Non-pigmented ciliary epithelial cell (primary cell): ENCODE data around the gene CFAP70.
"Not testable (repeated sequence)": the region's sequence is repeated elsewhere in the genome, so short reads cannot be mapped to it uniquely, and the experiment has no call there.

Experiments
- DNase-seq: peaks from one replicate; pipeline ENCODE4 v3.0.0-alpha.2; 2010; ENCODE audit warnings: low read depth

Gene CFAP70

DNA sequence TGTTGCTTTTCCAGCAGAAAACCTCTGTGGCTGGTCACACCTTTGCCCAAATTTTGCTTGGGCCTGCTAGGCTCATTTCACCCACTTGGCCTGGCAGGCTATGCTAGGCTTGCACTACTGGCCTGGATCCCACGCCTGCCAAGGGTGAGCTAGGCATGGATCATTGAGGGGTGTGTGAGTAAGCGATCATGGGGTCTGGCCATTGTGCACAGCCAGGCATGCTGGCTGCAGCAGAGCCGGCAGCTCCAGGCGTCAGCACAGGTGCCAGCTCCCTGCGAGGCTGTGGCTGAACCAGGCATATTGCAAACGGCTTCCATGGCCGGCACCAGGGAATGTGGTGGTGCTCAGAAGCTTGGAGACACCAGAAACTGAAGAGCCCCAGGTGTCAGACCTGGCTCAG, 19.2 kb downstream of the CFAP70 start:
- no peak for DNase-seq

DNA sequence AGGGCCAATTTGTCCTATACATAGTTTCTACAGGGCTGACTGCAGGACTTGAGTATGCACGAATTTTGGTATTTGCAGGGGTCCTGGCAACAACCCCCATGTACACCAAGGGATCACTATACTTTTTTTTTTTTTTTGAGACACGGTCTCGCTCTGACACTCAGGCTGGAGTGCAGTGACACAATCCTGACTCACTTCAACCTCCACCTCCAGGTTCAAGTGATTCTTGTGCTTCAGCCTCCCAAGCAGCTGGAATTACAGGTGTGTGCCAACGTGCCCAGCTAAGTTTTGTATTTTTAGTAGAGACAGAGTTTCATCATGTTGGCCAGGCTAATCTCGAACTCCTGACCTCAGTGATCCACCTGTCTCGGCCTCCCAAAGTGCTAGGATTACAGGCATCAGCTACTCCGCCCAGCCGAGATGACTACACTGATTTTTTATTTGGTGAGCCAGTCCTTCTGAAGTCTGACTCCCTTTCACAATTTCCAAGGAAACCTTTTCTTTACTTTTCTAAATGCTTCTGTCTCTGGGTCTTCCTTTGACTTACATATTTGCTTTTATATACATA, 19.8 kb downstream of the CFAP70 start:
- no peak for DNase-seq

DNA sequence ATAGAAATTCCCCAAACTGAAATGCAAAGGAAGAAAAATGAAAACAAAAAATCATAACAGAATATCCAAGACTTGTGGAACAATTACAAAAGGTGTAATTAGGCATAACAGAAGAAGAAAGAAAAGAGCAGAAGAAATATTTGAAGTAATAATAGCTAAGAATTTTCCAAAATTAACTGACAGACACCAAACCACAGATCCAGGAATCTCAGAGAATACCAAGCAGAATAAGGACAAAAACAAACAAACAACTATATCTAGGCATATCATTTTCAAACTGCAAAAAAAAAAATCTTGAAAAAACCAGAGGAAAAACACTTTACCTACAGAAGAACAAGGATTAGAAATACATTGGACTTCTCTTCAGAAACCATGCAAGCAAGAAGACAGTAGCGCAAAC, 25.5 kb downstream of the CFAP70 start:
- DNase-seq: no peak

DNA sequence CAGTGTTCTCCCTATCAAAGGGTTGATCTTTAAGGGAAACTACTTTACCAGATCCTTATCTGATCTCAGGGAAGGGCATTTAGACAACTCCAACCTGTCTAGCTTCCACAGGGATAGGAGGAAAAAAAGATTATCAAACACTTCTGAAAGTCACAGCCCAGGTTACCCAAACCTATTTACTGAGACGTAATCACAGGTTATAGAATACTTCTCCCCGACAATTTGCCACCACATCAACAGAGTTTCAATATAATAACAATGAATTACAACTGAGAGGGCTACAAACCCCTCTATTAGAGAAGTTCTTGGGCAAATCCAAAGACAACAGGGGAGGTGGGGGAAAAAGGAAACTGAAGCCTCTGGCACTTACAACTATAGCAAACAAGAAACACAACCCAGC, 26.3 kb downstream of the CFAP70 start:
- no peak for DNase-seq

DNA sequence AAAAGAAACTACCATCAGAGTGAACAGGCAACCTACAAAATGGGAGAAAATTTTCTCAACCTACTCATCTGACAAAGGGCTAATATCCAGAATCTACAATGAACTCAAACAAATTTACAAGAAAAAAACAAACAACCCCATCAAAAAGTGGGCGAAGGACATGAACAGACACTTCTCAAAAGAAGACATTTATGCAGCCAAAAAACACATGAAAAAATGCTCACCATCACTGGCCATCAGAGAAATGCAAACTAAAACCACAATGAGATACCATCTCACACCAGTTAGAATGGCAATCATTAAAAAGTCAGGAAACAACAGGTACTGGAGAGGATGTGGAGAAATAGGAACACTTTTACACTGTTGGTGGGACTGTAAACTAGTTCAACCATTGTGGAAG, 30.1 kb downstream of the CFAP70 start:
- not testable (repeated sequence) for DNase-seq

DNA sequence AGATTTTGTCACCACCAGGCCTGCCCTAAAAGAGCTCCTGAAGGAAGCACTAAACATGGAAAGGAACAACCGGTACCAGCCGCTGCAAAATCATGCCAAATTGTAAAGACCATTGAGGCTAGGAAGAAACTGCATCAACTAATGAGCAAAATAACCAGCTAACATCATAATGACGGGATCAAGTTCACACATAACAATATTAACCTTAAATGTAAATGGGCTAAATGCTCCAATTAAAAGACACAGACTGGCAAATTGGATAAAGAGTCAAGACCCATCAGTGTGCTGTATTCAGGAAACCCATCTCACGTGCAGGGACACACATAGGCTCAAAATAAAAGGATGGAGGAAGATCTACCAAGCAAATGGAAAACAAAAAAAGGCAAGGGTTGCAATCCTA, 33.4 kb downstream of the CFAP70 start:
- DNase-seq: not testable (repeated sequence)

DNA sequence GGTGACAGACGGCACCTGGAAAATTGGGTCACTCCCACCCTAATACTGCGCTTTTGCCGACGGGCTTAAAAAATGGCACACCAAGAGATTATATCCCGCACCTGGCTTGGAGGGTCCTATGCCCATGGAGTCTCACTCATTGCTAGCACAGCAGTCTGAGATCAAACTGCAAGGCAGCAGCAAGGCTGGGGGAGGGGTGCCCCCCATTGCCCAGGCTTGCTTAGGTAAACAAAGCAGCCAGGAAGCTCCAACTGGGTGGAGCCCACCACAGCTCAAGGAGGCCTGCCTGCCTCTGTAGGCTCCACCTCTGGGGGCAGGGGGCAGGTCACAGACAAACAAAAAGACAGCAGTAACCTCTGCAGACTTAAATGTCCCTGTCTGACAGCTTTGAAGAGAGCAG, 35.1 kb downstream of the CFAP70 start:
- not testable (repeated sequence) for DNase-seq

DNA sequence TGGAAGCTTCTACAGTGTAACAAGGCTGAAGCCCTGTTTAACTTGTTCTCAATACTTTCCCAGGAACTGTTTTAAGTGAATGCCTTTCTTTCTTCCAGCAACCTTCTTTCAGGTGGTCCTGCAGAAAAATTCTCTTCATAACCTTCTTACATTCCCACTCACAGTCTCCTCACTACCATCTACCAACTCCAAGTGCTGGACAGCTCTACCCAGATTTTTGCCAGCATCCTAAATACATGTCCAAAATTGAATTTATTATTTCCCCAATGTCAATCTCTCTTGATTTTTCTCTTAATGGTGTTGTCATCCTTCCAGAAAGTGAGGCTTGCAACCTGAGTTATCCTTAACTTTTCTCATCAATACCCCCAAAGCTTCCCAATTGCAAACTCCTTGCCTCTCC, 48.2 kb downstream of the CFAP70 start:
- DNase-seq: no peak

DNA sequence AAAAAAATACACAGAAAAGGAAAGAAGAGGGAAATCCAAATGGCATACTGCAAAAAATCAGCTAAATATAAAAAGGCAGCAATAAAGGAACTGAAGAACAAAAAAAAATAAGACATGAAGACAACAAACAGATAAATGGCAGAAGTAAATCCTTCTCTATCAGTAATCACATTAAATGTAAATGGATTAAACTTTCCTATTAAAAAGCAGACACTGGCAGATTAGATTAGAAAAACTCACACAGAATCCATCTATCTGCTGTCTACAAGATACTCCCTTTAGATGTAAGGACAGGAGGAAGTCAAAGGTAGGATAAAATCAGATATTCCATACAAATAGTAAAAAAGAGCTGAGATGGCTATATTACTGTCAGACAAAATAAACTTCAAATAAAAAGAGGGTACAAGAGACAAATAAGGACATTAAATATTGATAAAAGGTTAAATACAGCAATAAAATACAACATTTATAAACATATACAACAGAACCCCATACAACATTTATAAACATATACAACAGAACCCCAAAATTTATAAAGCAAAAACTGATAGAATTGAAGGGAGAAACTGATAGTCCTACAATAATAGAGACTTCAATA, 51.4 kb downstream of the CFAP70 start:
- DNase-seq: no peak

DNA sequence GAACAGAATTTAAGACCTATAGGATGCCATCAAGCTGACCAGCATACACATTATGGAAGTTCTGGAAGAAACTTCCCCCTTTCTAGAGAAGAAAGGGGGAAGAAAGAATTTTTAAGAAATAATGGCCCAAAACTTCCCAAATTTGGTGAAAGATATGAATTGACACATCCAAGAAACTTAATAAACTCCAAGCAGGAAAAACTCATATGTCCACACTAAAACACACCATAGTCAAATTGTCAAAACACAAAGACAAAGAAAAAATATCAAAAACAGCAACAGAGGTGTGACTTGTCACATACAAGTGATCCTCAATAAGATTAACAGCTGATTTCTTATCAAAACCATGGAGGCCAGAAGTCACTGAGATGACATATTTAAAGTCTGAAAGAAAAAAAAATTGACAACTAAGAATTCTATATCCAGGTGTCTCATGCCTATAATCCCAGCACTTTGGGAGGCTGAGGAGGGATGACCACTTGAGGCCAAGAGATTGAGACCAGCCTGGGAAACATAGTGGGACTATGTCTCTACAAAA, 52.4 kb downstream of the CFAP70 start:
- no peak for DNase-seq

DNA sequence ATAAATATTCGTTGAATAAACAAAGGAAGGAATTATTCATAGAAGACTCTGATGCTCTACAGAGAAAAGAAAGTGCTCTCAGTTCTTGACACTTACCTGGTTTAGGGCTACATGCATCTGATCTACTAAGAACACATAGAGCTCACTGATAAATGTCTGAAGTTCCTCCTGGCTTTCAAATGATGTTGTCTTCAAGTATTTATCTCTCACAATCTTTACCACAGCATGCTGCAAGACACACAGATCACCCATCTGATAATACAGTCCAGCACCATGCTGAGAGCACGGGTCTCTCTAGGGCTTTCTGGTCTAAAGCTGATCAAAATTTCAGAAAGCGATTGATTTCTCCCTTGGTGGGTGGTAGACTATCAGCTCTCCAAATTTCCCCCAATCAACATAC, 61.7 kb downstream of the CFAP70 start:
- no peak for DNase-seq

DNA sequence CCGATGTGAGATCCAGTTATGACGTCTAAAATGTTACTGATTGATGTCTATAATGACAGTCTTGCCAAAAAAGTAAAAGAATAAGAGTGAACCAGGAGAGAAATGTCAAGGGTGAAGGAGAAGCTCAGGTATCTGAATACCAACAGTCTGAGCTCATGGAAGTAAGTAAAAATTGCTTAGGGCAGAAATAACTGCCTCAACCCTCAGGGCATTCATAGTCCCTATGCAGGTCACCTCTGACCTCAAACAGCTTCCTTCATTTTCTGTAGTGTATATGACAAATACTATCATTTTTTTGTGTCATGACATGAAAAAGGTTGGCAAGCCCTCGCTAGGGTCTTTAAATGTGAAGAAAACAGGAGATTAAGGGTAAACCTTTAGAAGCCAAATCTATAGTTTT, 65.2 kb downstream of the CFAP70 start:
- no peak for DNase-seq

DNA sequence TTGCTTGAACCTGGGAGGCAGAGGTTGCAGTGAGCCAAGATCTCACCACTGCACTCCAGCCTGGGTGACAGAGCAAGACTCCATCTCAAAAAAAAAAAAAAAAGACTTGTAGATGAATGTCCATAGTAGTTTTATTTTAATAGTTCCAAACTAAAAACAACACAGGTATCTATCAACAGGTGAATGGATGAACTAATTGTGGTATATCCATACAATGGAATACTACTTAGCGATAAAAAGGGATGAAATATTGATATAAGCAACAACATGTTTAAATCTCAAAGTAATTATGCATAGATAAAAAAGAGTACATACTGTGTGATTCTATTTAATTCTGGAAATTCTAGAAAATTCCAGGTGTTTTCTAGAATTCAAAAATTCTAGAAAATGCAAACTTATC, 68.7 kb downstream of the CFAP70 start:
- no peak for DNase-seq

DNA sequence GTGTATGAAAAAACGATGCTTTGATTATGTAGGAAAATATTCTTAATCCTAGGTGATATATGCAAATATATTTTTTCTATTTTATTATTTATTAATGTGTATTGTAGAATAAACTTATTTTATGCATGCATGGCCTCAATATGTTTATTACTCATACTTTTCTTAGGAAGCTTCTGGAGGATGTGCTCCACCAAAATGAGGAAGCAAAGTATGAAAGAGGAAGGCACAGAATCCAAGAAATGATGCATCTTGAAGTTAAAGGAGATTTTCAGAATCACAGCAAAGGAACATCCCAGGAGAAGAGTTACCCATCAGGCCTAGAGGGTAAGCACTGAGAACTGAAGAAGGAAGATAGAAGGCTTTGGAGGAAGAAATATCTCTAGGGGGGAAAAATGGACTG, 71.2 kb downstream of the CFAP70 start:
- no peak for DNase-seq

DNA sequence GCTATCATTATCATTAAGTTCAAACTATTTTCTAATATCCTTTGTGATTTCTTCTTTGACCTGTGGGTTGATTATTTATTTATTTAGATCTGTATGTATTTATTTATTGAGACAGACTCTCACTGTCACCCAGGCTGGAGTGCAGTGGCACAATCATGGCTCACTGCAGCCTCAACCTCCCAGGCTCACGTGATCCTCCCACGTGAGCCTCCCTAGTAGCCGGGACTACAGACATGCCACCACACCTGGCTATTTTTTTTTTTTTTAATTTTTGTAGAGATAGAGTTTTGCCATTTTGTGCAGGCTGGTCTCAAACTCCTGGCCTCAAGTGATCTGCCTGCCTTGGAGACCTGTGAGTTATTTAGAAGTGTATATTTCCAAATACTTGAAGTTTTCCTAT, 77.6 kb downstream of the CFAP70 start:
- no peak for DNase-seq

DNA sequence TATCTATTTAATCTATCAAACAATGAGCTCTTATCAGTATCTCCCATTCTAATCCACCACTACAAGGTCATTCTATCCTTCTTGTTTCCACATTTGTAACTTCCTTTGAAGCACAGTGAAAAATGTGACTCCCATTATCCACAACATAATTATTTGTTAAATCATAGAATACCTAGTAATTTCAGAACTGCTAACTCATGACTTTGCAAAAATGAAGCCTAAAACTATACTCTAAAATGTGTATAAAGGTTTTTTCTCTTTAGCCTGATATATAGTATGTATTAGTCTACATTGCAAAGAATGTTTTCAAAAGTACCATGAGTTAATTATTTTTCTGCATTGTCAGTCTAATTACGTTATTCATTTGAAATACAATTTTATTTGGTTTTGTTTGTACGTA, 94.2 kb downstream of the CFAP70 start:
- no peak for DNase-seq

DNA sequence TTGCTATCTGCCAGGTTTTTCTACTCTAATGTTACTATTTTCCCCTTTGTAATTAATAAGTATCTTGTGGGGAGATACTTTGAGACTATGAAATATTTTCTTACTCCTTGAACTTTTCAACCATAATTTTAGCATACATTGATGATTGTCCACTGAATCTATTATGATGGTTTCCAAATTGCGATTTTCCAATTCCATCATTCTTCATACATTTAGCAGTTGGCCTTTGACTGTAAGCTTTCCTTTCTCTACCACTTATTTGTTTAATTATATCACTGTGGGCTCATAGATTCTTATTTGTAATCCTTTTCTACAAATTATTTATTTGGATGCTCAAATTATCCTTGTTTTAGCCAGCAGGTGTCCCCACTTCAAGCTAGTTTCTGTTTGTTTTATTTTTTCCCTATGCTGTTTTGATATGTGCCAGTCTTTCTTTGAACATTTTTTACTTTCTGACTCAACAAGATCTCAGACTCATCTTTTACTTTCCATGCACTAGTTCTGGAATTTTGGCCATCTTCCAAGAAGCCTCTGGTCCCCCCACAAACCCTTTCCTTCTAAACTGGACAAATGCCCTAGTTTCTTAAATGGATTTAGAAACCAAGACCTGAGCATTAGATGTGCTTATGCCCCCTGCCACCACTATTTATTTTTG, 94.8 kb downstream of the CFAP70 start:
- DNase-seq: no peak

DNA sequence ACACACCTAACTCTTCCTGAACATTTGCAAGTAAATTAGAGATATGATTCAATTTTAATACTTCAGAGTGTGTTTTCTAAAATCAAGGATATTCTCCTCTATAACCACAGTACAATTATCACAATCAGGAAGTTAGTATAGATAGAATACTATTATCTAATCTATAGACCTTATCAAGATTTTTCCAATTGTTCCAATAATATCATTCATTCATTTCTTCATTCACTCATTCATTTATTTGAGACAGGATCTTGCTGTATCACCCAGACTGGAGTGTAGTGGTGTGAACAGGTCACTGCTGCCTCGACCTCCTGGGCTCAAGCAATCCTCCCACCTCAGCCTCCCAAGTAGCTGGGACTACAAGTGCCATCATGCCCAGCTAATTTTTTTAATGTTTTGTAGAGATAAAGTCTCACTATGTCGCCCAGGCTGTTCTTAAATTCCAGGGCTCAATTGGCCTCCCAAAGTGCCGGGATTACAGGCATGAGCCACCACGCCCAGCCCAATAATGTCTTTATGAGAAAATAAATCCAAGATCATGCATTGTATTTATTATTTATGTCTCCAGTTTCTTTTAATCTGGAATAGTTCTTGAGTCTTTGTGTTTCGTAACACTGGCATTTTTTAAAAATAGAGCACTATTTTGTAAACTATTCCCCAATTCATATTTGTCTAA, 95.6 kb downstream of the CFAP70 start:
- DNase-seq: no peak

DNA sequence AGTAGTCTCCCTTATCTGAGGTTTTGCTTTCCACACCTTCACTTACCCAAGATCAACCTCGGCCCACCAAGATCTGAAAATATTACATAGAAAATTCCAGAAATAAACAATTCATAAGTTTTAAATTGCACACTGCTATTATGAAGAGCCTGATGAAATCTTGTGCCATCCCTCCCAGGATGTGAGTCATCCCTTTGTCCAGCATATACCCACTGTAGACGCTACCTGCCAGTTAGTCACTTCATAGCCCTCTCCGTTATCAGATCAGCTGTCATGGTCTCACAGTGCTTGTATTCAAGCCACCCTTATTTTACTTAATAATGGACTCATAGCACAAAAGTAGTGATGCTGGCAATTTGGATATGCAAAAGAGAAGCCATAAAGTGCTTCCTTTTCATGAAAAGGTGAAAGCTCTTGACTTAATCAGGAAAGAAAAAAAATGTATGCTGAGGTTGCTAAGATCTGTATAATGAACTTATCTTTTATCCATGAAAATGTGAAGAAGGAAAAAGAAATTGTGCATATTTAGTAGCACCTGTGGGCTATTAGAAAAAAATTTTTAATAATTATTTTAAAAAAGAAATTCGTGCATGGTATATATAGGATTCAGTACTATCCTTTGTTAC, 96.4 kb downstream of the CFAP70 start:
- DNase-seq: peak; percentile 46

DNA sequence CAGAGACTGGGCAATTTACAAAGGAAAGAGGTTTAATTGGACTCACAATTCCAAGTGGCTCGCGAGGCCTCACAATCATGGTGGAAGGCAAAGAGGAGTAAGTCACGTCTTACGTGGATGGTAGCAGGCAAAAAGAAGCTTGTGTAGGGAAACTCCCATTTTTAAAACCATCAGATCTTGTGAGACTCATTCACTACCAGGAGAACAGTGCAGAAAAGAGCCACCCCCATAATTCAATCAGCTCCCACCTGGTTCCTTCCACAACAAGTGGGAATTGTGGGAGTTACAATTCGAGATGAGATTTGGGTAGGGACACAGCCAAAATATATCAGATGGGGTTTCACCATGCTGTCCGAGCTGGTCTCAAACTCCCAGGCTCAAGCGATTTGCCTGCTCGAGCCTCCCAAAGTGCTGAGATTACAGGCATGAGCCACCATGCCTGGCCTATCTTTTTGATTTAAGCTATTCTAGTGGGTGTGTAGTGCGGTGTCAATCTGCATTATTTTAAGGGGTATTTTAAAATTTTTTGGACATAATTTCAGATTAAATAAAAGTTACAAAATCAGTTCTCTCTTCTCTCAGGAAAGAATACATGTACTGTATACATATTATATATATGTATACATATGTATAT, 97.2 kb downstream of the CFAP70 start:
- DNase-seq: no peak

DNA sequence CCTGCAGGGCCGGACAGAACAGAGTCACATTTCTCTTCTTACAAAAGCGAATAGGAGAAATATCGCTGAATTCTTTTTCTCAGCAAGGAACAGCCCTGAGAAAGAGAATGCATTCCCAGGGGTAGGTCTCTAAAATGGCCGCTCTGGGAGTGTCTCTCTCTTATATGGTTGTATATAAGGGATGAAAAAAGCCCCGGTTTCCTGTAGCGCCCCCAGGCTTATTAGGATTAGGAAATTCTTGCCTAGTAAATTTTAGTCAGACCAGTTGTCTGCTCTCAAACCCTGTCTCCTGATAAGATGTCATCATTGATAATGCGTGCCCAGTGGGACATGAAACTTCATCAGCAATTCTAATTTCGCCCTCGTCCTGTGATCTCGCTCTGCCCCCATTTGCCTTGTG, 100.1 kb downstream of the CFAP70 start:
- not testable (repeated sequence) for DNase-seq

DNA sequence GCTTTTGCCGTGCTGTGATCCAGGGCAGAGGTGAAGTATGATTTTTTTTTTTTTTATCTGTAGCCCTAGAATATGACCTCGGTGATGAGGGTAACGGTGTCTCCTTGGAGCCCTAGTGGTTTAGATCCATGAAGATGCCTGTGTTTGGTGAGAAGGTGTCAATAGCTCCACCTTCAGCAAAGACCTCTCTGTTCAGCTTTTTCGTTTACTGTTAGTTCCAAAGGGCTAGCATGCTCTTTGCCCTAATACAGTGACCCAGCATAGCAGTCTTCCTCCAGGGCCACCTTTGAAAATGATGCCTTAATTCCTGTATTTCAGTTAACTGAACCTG, 105.5 kb downstream of the CFAP70 start:
- no peak for DNase-seq
